Neutrophil (primary cell): ENCODE measurements around the gene HDHD5.

Source experiments
- H3K27ac ChIP-seq: fragments of 200-600 bp; sonication (generic); 2 replicates; pipeline ENCODE4 v1.5.1; 2016; ENCODE audit warnings: mild to moderate bottlenecking, moderate library complexity
- H3K27me3 ChIP-seq: fragments of 200-600 bp; sonication (generic); 2 replicates; pipeline ENCODE4 v1.6.0; 2016; ENCODE audit warnings: mild to moderate bottlenecking
- H3K36me3 ChIP-seq: fragments of 200-600 bp; sonication (generic); 2 replicates; pipeline ENCODE4 v1.5.1; 2017
- H3K4me1 ChIP-seq, 2 experiments: fragments of 200-600 bp in 1 of 2; sonication (generic) in 1 of 2; 1 replicate in 1 of 2; 2 replicates in 1 of 2; pipeline versions ENCODE4 v1.5.1 to v1.6.1; 2013 to 2016; ENCODE audit warnings: low read depth in 1 of 2, low read length in 1 of 2, mild to moderate bottlenecking in 1 of 2, moderate library complexity in 1 of 2; ENCODE audit not compliant: control insufficient read depth in 1 of 2, insufficient read depth in 1 of 2
- H3K4me3 ChIP-seq, 2 experiments: fragments of 200-600 bp in 1 of 2; sonication (generic) in 1 of 2; 1 replicate in 1 of 2; 2 replicates in 1 of 2; pipeline ENCODE4 v1.5.1; 2013 to 2016; ENCODE audit warnings: low read depth in 1 of 2, low read length in 1 of 2, mild to moderate bottlenecking in 1 of 2, moderate library complexity in 1 of 2
- H3K9me3 ChIP-seq: fragments of 200-600 bp; sonication (generic); 2 replicates; pipeline ENCODE4 v1.5.1; 2016
- CTCF ChIP-seq: fragments of 200-600 bp; sonication (generic); IDR thresholded peaks from 2 replicates; pipeline ENCODE4 v1.5.1; 2016; ENCODE audit warnings: antibody characterized with exemption

The HDHD5 gene

GRCh38 chr22:17158568-17159503, at the start of gene HDHD5:
TSS of gene HDHD5 (minus strand) at chr22:17159277. CDS start at chr22:17159251, 26 bp downstream.
- Histone ChIP-seq H3K36me3 (no peaks in the 10 kb centered on the region), H3K4me3 (peak within 1 kb of the TSS; percentile 86 to 94), H3K4me1 (peaks cover 20 to 27% of the 10 kb centered on the region in 2 experiments), H3K27me3 (no peaks in the 10 kb centered on the region), H3K9me3 (no peaks in the 10 kb centered on the region), H3K27ac (peak within 1 kb of the TSS; percentile 64)
- TF ChIP-seq CTCF = peak; percentile 17

- Histone ChIP-seq H3K4me3 (no peak overlapping the region), H3K9me3 (no peaks in the 10 kb centered on the region), H3K4me1 (no peaks in the 10 kb centered on the region), H3K27ac (no peak overlapping the region), H3K27me3 (no peaks in the 10 kb centered on the region), H3K36me3 (peaks cover 9% of the 10 kb centered on the region)
- TF ChIP-seq CTCF = no peak
Observed at GRCh38 chr22:17205432-17205831, 46.4 kb upstream of the HDHD5 start.

GRCh38 chr22:17201285-17201945, 42.3 kb upstream of the HDHD5 start:
- Histone ChIP-seq H3K4me1 (no peaks in the 10 kb centered on the region), H3K36me3 (peaks cover 9% of the 10 kb centered on the region), H3K27me3 (no peaks in the 10 kb centered on the region), H3K4me3 (no peak overlapping the region), H3K9me3 (no peaks in the 10 kb centered on the region), H3K27ac (no peak overlapping the region)
- TF ChIP-seq CTCF = no peak

- no peaks in the 10 kb centered on the region for H3K36me3 ChIP-seq
- no peaks in the 10 kb centered on the region for H3K27me3 ChIP-seq
- H3K4me3 ChIP-seq = no peak overlapping the region
- H3K4me1 ChIP-seq = no peaks in the 10 kb centered on the region
- TF ChIP-seq CTCF = no peak
- no peak overlapping the region for H3K27ac ChIP-seq
- H3K9me3 ChIP-seq = no peaks in the 10 kb centered on the region
Observed at GRCh38 chr22:17199003-17199731, 40.1 kb upstream of the HDHD5 start.

GRCh38 chr22:17198170-17199002, 39.3 kb upstream of the HDHD5 start:
- TF ChIP-seq CTCF = no peak
- Histone ChIP-seq H3K27ac (no peak overlapping the region), H3K27me3 (no peaks in the 10 kb centered on the region), H3K4me1 (no peaks in the 10 kb centered on the region), H3K9me3 (no peaks in the 10 kb centered on the region), H3K4me3 (no peak overlapping the region), H3K36me3 (no peaks in the 10 kb centered on the region)
